Stomach (tissue), 4 donors: ENCODE measurements around the gene BANP.

Source experiments
- POLR2A ChIP-seq, 4 donors: fragments of 450-650 bp; IDR thresholded peaks; one replicate each; pipeline ENCODE4 v1.6.1; 2016; ENCODE audit warnings: antibody characterized with exemption in 4 of 4, control low read depth in 2 of 4, mild to moderate bottlenecking in 1 of 4, moderate library complexity in 1 of 4
- TF ChIP-seq, protein P1 (sequence below), 7 experiments: fragments of 450-650 bp in 4 of 7; fragments of 200-600 bp in 3 of 7; sonication (generic) in 3 of 7; IDR thresholded peaks; one replicate each; pipeline ENCODE4 v1.5.1; 2016 to 2019; ENCODE audit warnings: antibody characterized with exemption in 7 of 7, control low read depth in 2 of 7, mild to moderate bottlenecking in 1 of 7

DNA sequence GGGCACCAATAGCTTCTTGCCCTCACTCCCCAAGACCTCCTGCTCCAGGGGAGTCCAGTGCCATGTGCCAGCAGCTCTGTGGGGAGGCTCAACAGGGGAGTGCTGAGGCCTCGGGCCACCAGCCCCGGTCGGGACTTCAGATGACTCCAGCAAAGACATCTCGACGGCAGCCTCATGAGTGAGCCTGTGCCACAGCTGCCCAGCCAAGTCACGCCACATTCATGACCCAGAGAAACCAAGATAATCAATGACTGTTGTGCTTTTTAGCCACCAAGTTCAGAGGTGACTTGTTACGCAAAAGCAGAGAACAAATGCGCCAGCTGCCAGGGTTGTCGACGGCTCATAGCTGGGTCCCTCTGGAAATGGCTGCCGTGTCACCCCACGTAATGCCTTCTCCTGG lies 157.5 kb downstream of the BANP start:
- TF ChIP-seq, protein P1, sequence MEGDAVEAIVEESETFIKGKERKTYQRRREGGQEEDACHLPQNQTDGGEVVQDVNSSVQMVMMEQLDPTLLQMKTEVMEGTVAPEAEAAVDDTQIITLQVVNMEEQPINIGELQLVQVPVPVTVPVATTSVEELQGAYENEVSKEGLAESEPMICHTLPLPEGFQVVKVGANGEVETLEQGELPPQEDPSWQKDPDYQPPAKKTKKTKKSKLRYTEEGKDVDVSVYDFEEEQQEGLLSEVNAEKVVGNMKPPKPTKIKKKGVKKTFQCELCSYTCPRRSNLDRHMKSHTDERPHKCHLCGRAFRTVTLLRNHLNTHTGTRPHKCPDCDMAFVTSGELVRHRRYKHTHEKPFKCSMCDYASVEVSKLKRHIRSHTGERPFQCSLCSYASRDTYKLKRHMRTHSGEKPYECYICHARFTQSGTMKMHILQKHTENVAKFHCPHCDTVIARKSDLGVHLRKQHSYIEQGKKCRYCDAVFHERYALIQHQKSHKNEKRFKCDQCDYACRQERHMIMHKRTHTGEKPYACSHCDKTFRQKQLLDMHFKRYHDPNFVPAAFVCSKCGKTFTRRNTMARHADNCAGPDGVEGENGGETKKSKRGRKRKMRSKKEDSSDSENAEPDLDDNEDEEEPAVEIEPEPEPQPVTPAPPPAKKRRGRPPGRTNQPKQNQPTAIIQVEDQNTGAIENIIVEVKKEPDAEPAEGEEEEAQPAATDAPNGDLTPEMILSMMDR (IDR thresholded peaks at IDR 0.05), result no peak
- no peak for TF ChIP-seq POLR2A (IDR thresholded peaks at IDR 0.05)
